Mammary epithelial cell (primary cell): ENCODE results near the gene CSNK1E.

Experiments used
- EZH2 ChIP-seq: IDR thresholded peaks from 2 replicates; pipeline ENCODE4 v1.6.1; 2012; ENCODE audit warnings: low read length, inconsistent platforms, borderline replicate concordance
- TF ChIP-seq, protein P1 (sequence below), 2 donors: IDR thresholded peaks in 1 of 2; conservative IDR thresholded peaks in 1 of 2; 2 replicates each; pipeline ENCODE4 v1.5.1; 2011 to 2012; ENCODE audit warnings: inconsistent platforms in 2 of 2, low read length in 2 of 2, mild to moderate bottlenecking in 2 of 2, control low read depth in 1 of 2, low read depth in 1 of 2; ENCODE audit not compliant: insufficient read depth in 1 of 2; ENCODE audit errors: extremely low read depth in 1 of 2

DNA sequence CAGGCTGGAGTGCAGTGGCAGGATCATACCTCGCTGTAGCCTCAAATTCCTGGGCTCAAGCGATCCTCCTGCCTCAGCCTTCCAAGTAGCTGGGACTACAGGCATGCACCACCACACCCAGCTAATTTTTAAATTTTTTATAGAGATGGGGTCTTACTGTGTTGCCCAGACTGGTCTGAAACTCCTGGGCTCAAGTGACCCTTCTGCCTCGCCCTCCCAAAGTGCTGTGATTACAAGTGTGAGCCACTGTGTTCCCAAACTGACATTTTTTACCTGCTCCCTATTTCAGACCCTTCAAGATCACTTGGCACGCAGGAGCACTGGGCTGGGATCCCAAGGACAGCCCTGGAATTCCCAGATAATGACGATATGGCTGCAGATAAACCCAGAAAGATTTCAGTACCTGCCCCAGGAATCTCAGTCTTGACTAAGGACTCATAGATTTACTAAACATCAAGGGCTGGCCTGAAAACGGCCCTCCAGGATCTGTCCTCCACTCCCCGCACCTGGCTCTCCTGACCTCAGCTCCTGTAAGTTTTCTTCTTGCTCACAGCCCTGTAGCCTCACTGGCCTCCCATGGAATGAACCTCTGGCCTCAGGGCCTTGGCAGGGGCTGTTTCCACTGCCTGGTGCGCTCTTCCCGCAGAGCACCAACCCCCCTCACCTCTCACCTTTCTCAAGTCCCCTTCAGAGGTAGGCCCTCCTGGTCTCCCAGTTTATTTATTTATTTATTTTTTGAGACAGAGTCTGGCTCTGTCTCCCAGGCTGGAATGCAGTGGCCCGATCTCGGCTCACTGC is 3.6 kb upstream of the CSNK1E start:
- TF ChIP-seq, protein P1, sequence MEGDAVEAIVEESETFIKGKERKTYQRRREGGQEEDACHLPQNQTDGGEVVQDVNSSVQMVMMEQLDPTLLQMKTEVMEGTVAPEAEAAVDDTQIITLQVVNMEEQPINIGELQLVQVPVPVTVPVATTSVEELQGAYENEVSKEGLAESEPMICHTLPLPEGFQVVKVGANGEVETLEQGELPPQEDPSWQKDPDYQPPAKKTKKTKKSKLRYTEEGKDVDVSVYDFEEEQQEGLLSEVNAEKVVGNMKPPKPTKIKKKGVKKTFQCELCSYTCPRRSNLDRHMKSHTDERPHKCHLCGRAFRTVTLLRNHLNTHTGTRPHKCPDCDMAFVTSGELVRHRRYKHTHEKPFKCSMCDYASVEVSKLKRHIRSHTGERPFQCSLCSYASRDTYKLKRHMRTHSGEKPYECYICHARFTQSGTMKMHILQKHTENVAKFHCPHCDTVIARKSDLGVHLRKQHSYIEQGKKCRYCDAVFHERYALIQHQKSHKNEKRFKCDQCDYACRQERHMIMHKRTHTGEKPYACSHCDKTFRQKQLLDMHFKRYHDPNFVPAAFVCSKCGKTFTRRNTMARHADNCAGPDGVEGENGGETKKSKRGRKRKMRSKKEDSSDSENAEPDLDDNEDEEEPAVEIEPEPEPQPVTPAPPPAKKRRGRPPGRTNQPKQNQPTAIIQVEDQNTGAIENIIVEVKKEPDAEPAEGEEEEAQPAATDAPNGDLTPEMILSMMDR (conservative IDR thresholded peaks at IDR 0.05 in 1 of 2, IDR thresholded peaks at IDR 0.05 in 1 of 2; ENCODE audit: extremely low read depth in 1 of 2, insufficient read depth in 1 of 2, low read depth in 1 of 2, low read length in 2 of 2) = no peak
- no peak for TF ChIP-seq EZH2
